ENCODE data around the gene TMEM170B.
A peak's percentile ranks its signal among the peaks of the same experiment; 100 is the strongest.

TMEM170B gene

GRCh38 chr6:11494786-11495564, 42.6 kb upstream of the TMEM170B start:
- H3K36me3 ChIP-seq: no peaks in the 10 kb centered on the region
- no peak overlapping the region for H3K4me3 ChIP-seq
- TF ChIP-seq CTCF (IDR thresholded peaks at IDR 0.05): no peak
- H3K4me1 ChIP-seq: peaks cover 0 to 14% (median 5%) of the 10 kb centered on the region in 4 donors
- peak overlapping the region in 1 of 2 donors; percentile 10 for H3K27ac ChIP-seq
- intact Hi-C loops (cut with DNase I; ENCODE audit: low total_unique reads): loop anchor here (5.0 kb wide), 3 partner anchors 253 to 348 kb away; no protein-coding TSS in a partner anchor
- H3K27me3 ChIP-seq: no peaks in the 10 kb centered on the region
- H3K9me3 ChIP-seq: no peaks in the 10 kb centered on the region
- no peak for DNase-seq

- DNase-seq: no peak
- Histone ChIP-seq H3K27ac (peak overlapping the region in 1 of 2 donors; percentile 10), H3K9me3 (no peaks in the 10 kb centered on the region), H3K36me3 (no peaks in the 10 kb centered on the region), H3K27me3 (no peaks in the 10 kb centered on the region), H3K4me1 (peaks cover 0 to 14% (median 5%) of the 10 kb centered on the region in 4 donors), H3K4me3 (no peak overlapping the region)
- intact Hi-C loops (cut with DNase I; ENCODE audit: low total_unique reads): loop anchor here (5.0 kb wide), 3 partner anchors 253 to 348 kb away; no protein-coding TSS in a partner anchor
- no peak for TF ChIP-seq CTCF (IDR thresholded peaks at IDR 0.05)
These were observed 41.9 kb upstream of the TMEM170B start for GRCh38 chr6:11495565-11496145.

GRCh38 chr6:11496152-11497060, 41.1 kb upstream of the TMEM170B start:
- intact Hi-C loops (cut with DNase I; ENCODE audit: low total_unique reads): loop anchor here (5.0 kb wide), 3 partner anchors 254 to 349 kb away; no protein-coding TSS in a partner anchor
- no peaks in the 10 kb centered on the region for H3K36me3 ChIP-seq
- peak; percentile 63 to 73 for DNase-seq
- no peak overlapping the region for H3K4me3 ChIP-seq
- peak; percentile 92 to 98 for TF ChIP-seq CTCF (IDR thresholded peaks at IDR 0.05)
- peak overlapping the region in 1 of 2 donors; percentile 10 for H3K27ac ChIP-seq
- H3K27me3 ChIP-seq: no peaks in the 10 kb centered on the region
- H3K9me3 ChIP-seq: no peaks in the 10 kb centered on the region
- peaks cover 0 to 14% (median 5%) of the 10 kb centered on the region in 4 donors for H3K4me1 ChIP-seq

- H3K9me3 ChIP-seq: no peaks in the 10 kb centered on the region
- no peak for TF ChIP-seq CTCF (IDR thresholded peaks at IDR 0.05)
- H3K36me3 ChIP-seq: no peaks in the 10 kb centered on the region
- H3K4me1 ChIP-seq: peaks cover 0 to 14% (median 5%) of the 10 kb centered on the region in 4 donors
- intact Hi-C loops (cut with DNase I; ENCODE audit: low total_unique reads): loop anchor here (5.0 kb wide), 3 partner anchors 255 to 350 kb away; no protein-coding TSS in a partner anchor
- H3K4me3 ChIP-seq: no peak overlapping the region
- no peaks in the 10 kb centered on the region for H3K27me3 ChIP-seq
- no peak overlapping the region for H3K27ac ChIP-seq
- DNase-seq: no peak
These were observed 40.4 kb upstream of the TMEM170B start for GRCh38 chr6:11497107-11497506.

- H3K4me1 ChIP-seq: peaks cover 0 to 14% (median 5%) of the 10 kb centered on the region in 4 donors
- TF ChIP-seq CTCF (IDR thresholded peaks at IDR 0.05): no peak
- intact Hi-C loops (cut with DNase I; ENCODE audit: low total_unique reads): loop anchor here (5.0 kb wide), 3 partner anchors 256 to 351 kb away; no protein-coding TSS in a partner anchor
- no peaks in the 10 kb centered on the region for H3K36me3 ChIP-seq
- no peaks in the 10 kb centered on the region for H3K27me3 ChIP-seq
- H3K4me3 ChIP-seq: no peak overlapping the region
- no peak for DNase-seq
- no peaks in the 10 kb centered on the region for H3K9me3 ChIP-seq
- no peak overlapping the region for H3K27ac ChIP-seq
These were observed 39.7 kb upstream of the TMEM170B start for GRCh38 chr6:11497881-11498280.

All from tibial artery (tissue), 4 donors.